Measurements from ENCODE around the gene ITGB1BP2. TPM values are rescaled to one million over a fixed set of nuclear protein-coding genes. Genes with fewer than 3 reads are reported as not detected.
"Not testable (repeated sequence)": the region's sequence is repeated elsewhere in the genome, so short reads cannot be mapped to it uniquely, and the experiment has no call there.

ITGB1BP2 gene
- total RNA-seq, 1 donor from 2014 or later = 2.8 TPM

- peak overlapping the region; percentile 92 for H3K4me3 Mint-ChIP-seq (ENCODE audit: unreplicated experiment)
- H3K36me3 Mint-ChIP-seq (ENCODE audit: low read depth, unreplicated experiment) = peaks cover 2% of the 10 kb centered on the region
- peaks cover 13% of the 10 kb centered on the region for H3K4me1 Mint-ChIP-seq (ENCODE audit: unreplicated experiment)
- H3K27ac Mint-ChIP-seq (ENCODE audit: unreplicated experiment) = peak overlapping the region; percentile 86
- DNase-seq (ENCODE audit: low spot score) = no peak
- peaks cover 3% of the 10 kb centered on the region for H3K27me3 Mint-ChIP-seq (ENCODE audit: unreplicated experiment)
- TF ChIP-seq, protein P1, sequence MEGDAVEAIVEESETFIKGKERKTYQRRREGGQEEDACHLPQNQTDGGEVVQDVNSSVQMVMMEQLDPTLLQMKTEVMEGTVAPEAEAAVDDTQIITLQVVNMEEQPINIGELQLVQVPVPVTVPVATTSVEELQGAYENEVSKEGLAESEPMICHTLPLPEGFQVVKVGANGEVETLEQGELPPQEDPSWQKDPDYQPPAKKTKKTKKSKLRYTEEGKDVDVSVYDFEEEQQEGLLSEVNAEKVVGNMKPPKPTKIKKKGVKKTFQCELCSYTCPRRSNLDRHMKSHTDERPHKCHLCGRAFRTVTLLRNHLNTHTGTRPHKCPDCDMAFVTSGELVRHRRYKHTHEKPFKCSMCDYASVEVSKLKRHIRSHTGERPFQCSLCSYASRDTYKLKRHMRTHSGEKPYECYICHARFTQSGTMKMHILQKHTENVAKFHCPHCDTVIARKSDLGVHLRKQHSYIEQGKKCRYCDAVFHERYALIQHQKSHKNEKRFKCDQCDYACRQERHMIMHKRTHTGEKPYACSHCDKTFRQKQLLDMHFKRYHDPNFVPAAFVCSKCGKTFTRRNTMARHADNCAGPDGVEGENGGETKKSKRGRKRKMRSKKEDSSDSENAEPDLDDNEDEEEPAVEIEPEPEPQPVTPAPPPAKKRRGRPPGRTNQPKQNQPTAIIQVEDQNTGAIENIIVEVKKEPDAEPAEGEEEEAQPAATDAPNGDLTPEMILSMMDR (IDR thresholded peaks at IDR 0.05; ENCODE audit: unreplicated experiment) = no peak
- H3K9me3 Mint-ChIP-seq (ENCODE audit: unreplicated experiment) = no peaks in the 10 kb centered on the region
Observed at GRCh38 chrX:71256051-71256450, 45.5 kb upstream of the ITGB1BP2 start.

GRCh38 chrX:71256856-71257255 lies 44.7 kb upstream of the ITGB1BP2 start:
- DNase-seq (ENCODE audit: low spot score) = no peak
- H3K27me3 Mint-ChIP-seq (ENCODE audit: unreplicated experiment) = peaks cover 3% of the 10 kb centered on the region
- H3K4me1 Mint-ChIP-seq (ENCODE audit: unreplicated experiment) = peaks cover 11% of the 10 kb centered on the region
- TF ChIP-seq, protein P1 (IDR thresholded peaks at IDR 0.05; ENCODE audit: unreplicated experiment) = no peak
- H3K36me3 Mint-ChIP-seq (ENCODE audit: low read depth, unreplicated experiment) = no peaks in the 10 kb centered on the region
- no peaks in the 10 kb centered on the region for H3K9me3 Mint-ChIP-seq (ENCODE audit: unreplicated experiment)
- no peak overlapping the region for H3K4me3 Mint-ChIP-seq (ENCODE audit: unreplicated experiment)
- H3K27ac Mint-ChIP-seq (ENCODE audit: unreplicated experiment) = no peak overlapping the region

DNA sequence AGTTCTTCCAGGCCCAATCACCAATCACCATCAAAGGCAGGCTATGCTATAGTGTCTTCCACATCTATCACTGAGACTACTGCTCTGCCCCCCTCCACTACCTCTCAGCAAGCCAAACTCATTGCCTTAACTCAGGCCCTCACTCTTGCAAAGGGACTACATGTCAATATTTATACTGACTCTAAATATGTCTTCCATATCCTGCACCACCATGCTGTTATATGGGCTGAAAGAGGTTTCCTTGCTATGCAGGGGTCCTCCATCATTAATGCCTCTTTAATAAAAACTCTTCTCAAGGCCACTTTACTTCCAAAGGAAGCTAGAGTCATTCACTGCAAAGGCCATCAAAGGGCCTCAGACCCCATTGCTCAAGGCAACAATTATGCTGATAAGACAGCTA lies 32.9 kb upstream of the ITGB1BP2 start:
- DNase-seq (ENCODE audit: low spot score); H3K4me3 Mint-ChIP-seq (ENCODE audit: unreplicated experiment); H3K36me3 Mint-ChIP-seq (ENCODE audit: low read depth, unreplicated experiment); H3K4me1 Mint-ChIP-seq (ENCODE audit: unreplicated experiment); H3K27me3 Mint-ChIP-seq (ENCODE audit: unreplicated experiment); H3K27ac Mint-ChIP-seq (ENCODE audit: unreplicated experiment); H3K9me3 Mint-ChIP-seq (ENCODE audit: unreplicated experiment): not testable (repeated sequence)

GRCh38 chrX:71269801-71270395 lies 31.7 kb upstream of the ITGB1BP2 start:
- H3K4me3 Mint-ChIP-seq (ENCODE audit: unreplicated experiment) = no peak overlapping the region
- TF ChIP-seq, protein P1 (IDR thresholded peaks at IDR 0.05; ENCODE audit: unreplicated experiment) = no peak

GRCh38 chrX:71272313-71272712 lies 29.2 kb upstream of the ITGB1BP2 start:
- not testable (repeated sequence) for DNase-seq (ENCODE audit: low spot score); H3K9me3 Mint-ChIP-seq (ENCODE audit: unreplicated experiment); H3K36me3 Mint-ChIP-seq (ENCODE audit: low read depth, unreplicated experiment); H3K27ac Mint-ChIP-seq (ENCODE audit: unreplicated experiment); H3K27me3 Mint-ChIP-seq (ENCODE audit: unreplicated experiment); H3K4me3 Mint-ChIP-seq (ENCODE audit: unreplicated experiment); H3K4me1 Mint-ChIP-seq (ENCODE audit: unreplicated experiment)

More at GRCh38 chrX:71269801-71270395, 31.7 kb upstream of the ITGB1BP2 start:
- Mint-ChIP-seq H3K9me3 (ENCODE audit: unreplicated experiment) (no peaks in the 10 kb centered on the region), H3K4me1 (ENCODE audit: unreplicated experiment) (no peaks in the 10 kb centered on the region), H3K27ac (ENCODE audit: unreplicated experiment) (no peak overlapping the region), H3K27me3 (ENCODE audit: unreplicated experiment) (peaks cover 1% of the 10 kb centered on the region), H3K36me3 (ENCODE audit: low read depth, unreplicated experiment) (peaks cover 7% of the 10 kb centered on the region)
- DNase-seq (ENCODE audit: low spot score) = no peak

- not testable (repeated sequence) for DNase-seq (ENCODE audit: low spot score); H3K27me3 Mint-ChIP-seq (ENCODE audit: unreplicated experiment); H3K27ac Mint-ChIP-seq (ENCODE audit: unreplicated experiment); H3K9me3 Mint-ChIP-seq (ENCODE audit: unreplicated experiment); H3K36me3 Mint-ChIP-seq (ENCODE audit: low read depth, unreplicated experiment); H3K4me3 Mint-ChIP-seq (ENCODE audit: unreplicated experiment); H3K4me1 Mint-ChIP-seq (ENCODE audit: unreplicated experiment)
Observed at GRCh38 chrX:71281300-71281699, 20.2 kb upstream of the ITGB1BP2 start.

All from endothelial cell (in vitro differentiated cells).